Testis (tissue), 3 donors: ENCODE measurements around the gene MRAP. TPM values are rescaled to one million over a fixed set of nuclear protein-coding genes. Genes with fewer than 3 reads are reported as not detected.

Experiments
- DNase-seq: peaks from one replicate; pipeline ENCODE4 v3.0.0-alpha.2; 2019
- H3K27ac ChIP-seq, 2 donors: fragments of 200-600 bp; sonication (generic); one replicate each; pipeline ENCODE4 v1.5.1; 2019
- H3K27me3 ChIP-seq: fragments of 200-600 bp; sonication (generic); one replicate; pipeline ENCODE4 v1.5.1; 2019
- H3K36me3 ChIP-seq: fragments of 200-600 bp; sonication (generic); one replicate; pipeline ENCODE4 v1.5.1; 2017; ENCODE audit warnings: low read depth; ENCODE audit errors: missing control alignments
- H3K4me1 ChIP-seq: fragments of 200-600 bp; sonication (generic); one replicate; pipeline ENCODE4 v1.5.1; 2019
- H3K4me3 ChIP-seq, 2 donors: fragments of 200-600 bp; sonication (generic); one replicate each; pipeline ENCODE4 v1.5.1; 2017 to 2019
- H3K9me3 ChIP-seq: fragments of 200-600 bp; sonication (generic); one replicate; pipeline ENCODE4 v1.5.1; 2017
- POLR2A ChIP-seq: fragments of 450-650 bp; IDR thresholded peaks from one replicate; pipeline ENCODE4 v1.6.1; 2017; ENCODE audit warnings: antibody characterized with exemption, mild to moderate bottlenecking, moderate library complexity
- WGBS, 2 donors: methylation state at CpG; one replicate each; pipeline ENCODE4 v1.1.5; 2018; 5-methylcytosine and 5-hydroxymethylcytosine counted together
- intact Hi-C: fragments of 100-400 bp; cut with DNase I; formaldehyde crosslinking; loops from one replicate; pipeline ENCODE4 v1.15.1; 2023; ENCODE audit warnings: low total_unique reads
- polyA plus RNA-seq: library from polyadenylated mRNA; stranded (reverse); fragments of 350-450 nt; fragmentation: Illumina TruSeq; extraction: RNeasy Lipid Tissue Mini Kit (QIAGEN cat#74804); gene quantifications from one replicate; pipeline ENCODE4 v1.2.3, GENCODE V29; 2014; ENCODE audit warnings: low read depth, low replicate concordance; ENCODE audit not compliant: insufficient read depth
- total RNA-seq, 2 donors: library from RNA; depleted of rRNA; stranded (reverse); fragments of >200 nt; gene quantifications; one replicate each; pipeline ENCODE4 v1.2.3, GENCODE V29; 2016
- TF ChIP-seq, protein P1 (sequence below), 3 experiments: fragments of 450-650 bp in 2 of 3; fragments of 200-600 bp in 1 of 3; sonication (generic) in 1 of 3; IDR thresholded peaks; one replicate each; pipeline ENCODE4 v1.5.1; 2016 to 2019; ENCODE audit warnings: antibody characterized with exemption in 3 of 3, mild to moderate bottlenecking in 2 of 3, moderate library complexity in 1 of 3

The MRAP gene
- total and polyA plus RNA-seq, 3 donors from 2014 or later = 1.4 to 4.0 (median 2.2) TPM

DNA sequence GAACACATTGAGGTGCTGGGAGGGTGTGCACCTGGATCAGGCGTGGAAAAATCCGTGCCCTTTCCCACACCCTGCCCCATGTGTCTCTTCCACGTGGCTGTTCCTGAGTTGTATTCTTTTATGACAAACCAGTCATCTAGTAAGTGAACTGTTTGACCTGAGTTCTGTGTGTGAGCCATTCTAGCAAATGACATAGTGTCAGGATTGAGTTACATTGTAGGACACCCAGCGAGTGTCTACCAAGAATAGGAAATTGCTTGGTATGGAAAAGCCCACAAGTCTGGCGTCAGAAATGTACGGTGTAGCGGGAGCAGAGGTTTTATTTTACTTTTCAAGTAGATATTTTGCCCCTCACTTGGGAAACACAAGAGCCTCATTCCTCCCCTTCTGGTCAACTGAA, 1.2 kb upstream of the MRAP start:
- no peaks in the 10 kb centered on the region for H3K27me3 ChIP-seq
- intact Hi-C loops = no loop called here
- TF ChIP-seq, protein P1, sequence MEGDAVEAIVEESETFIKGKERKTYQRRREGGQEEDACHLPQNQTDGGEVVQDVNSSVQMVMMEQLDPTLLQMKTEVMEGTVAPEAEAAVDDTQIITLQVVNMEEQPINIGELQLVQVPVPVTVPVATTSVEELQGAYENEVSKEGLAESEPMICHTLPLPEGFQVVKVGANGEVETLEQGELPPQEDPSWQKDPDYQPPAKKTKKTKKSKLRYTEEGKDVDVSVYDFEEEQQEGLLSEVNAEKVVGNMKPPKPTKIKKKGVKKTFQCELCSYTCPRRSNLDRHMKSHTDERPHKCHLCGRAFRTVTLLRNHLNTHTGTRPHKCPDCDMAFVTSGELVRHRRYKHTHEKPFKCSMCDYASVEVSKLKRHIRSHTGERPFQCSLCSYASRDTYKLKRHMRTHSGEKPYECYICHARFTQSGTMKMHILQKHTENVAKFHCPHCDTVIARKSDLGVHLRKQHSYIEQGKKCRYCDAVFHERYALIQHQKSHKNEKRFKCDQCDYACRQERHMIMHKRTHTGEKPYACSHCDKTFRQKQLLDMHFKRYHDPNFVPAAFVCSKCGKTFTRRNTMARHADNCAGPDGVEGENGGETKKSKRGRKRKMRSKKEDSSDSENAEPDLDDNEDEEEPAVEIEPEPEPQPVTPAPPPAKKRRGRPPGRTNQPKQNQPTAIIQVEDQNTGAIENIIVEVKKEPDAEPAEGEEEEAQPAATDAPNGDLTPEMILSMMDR (IDR thresholded peaks at IDR 0.05) = no peak
- TF ChIP-seq POLR2A = no peak
- peaks cover 4% of the 10 kb centered on the region for H3K4me1 ChIP-seq
- no peaks in the 10 kb centered on the region for H3K36me3 ChIP-seq
- H3K9me3 ChIP-seq = no peaks in the 10 kb centered on the region
- no peak for DNase-seq
- no peak overlapping the region for H3K4me3 ChIP-seq
- H3K27ac ChIP-seq = no peak overlapping the region
- 89 to 93% methylated on average over 7 of the region's 7 CpGs for WGBS, 2 donors

GRCh38 chr21:32298148-32298559, 501 bp upstream of the MRAP start:
- intact Hi-C loops = no loop called here
- no peak for DNase-seq
- H3K9me3 ChIP-seq = no peaks in the 10 kb centered on the region
- TF ChIP-seq, protein P1 (IDR thresholded peaks at IDR 0.05) = no peak
- no peak for TF ChIP-seq POLR2A
- no peaks in the 10 kb centered on the region for H3K36me3 ChIP-seq
- 71 to 83% methylated on average over 6 of the region's 6 CpGs for WGBS, 2 donors
- no peak overlapping the region for H3K27ac ChIP-seq
- peaks cover 4% of the 10 kb centered on the region for H3K4me1 ChIP-seq
- H3K27me3 ChIP-seq = no peaks in the 10 kb centered on the region
- no peak overlapping the region for H3K4me3 ChIP-seq

DNA sequence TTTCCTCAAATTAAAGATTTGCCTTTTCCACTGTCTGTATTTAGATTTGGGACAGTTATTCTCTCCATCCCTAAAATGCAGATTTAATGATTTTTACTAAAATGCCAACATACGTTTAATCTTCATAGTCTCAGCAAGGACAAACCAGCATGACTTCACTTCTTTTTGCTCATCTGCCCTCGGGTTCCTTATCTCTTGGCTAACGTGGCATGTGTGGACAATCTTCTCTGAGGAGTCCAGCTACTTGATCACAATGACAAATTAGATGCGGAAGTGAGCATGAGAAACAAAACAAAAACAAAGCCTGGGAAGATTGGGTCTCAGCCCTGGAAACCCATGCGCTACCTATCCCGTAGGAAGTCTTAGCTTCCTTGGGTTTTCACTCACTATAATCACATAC, 1.0 kb downstream of the MRAP start:
- H3K27me3 ChIP-seq = no peaks in the 10 kb centered on the region
- H3K4me1 ChIP-seq = peaks cover 4% of the 10 kb centered on the region
- 63 to 69% methylated on average over 6 of the region's 6 CpGs for WGBS, 2 donors
- no peak for DNase-seq
- H3K9me3 ChIP-seq = no peaks in the 10 kb centered on the region
- TF ChIP-seq, protein P1 (IDR thresholded peaks at IDR 0.05) = no peak
- no peak for TF ChIP-seq POLR2A
- H3K4me3 ChIP-seq = no peak overlapping the region
- H3K36me3 ChIP-seq = no peaks in the 10 kb centered on the region
- H3K27ac ChIP-seq = no peak overlapping the region
- intact Hi-C loops = no loop called here

DNA sequence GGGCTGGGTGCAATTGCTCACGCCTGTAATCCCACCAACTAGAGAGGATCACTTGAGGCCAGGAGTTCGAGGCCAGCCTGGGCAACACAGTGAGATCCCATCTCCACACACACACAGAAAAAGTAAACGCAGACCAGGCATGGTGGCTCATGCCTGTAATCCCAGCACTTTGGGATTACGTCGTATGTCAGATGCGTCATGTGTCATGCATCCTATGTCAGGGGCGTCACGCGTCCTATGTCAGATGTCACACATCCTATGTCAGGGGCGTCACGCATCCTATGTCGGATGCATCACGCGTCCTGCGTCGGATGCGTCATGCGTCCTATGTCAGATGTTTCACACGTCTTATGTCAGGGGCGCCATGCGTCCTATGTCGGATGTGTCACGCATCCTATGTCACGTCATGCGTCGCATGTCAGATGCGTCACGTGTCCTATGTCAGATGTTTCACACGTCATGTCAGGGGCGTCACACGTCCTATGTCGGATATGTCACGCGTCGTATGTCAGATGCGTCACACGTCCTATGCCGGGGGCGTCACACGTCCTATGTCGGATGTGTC, 1.5 kb downstream of the MRAP start:
- no peak for DNase-seq
- TF ChIP-seq, protein P1 (IDR thresholded peaks at IDR 0.05) = no peak
- no peak for TF ChIP-seq POLR2A
- H3K4me1 ChIP-seq = peaks cover 4% of the 10 kb centered on the region
- H3K4me3 ChIP-seq = no peak overlapping the region
- 82 to 85% methylated on average over 41 of the region's 41 CpGs for WGBS, 2 donors
- H3K27me3 ChIP-seq = no peaks in the 10 kb centered on the region
- H3K36me3 ChIP-seq = no peaks in the 10 kb centered on the region
- intact Hi-C loops = no loop called here
- no peak overlapping the region for H3K27ac ChIP-seq
- no peaks in the 10 kb centered on the region for H3K9me3 ChIP-seq

DNA sequence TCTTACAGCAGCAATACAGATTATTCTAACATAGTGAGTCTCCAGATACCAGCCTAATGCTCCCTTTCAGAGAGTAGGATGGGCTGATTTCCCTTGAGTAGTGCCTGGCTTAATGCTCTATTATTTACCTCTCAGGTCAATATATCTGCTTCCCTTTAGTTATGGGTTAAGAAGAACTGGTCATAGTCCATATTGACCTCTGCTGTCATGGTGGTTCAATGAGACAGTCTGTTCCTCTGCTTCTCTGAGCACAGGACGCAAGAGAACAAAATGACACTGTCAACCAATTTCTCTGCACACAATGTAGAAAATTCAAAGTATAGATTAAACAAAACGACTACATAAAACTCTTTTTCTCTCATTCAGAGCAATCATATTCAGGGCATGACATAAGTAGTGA, 2.9 kb downstream of the MRAP start:
- H3K9me3 ChIP-seq = no peaks in the 10 kb centered on the region
- no peaks in the 10 kb centered on the region for H3K36me3 ChIP-seq
- TF ChIP-seq POLR2A = no peak
- 75 to 80% methylated on average over 2 of the region's 2 CpGs for WGBS, 2 donors
- H3K27me3 ChIP-seq = no peaks in the 10 kb centered on the region
- no peak for DNase-seq
- peaks cover 4% of the 10 kb centered on the region for H3K4me1 ChIP-seq
- intact Hi-C loops = no loop called here
- no peak overlapping the region for H3K4me3 ChIP-seq
- no peak overlapping the region for H3K27ac ChIP-seq
